GOT3 (cell line): ENCODE measurements around the gene SLC22A23.

Source experiments
- DNase-seq: peaks from one replicate; lab custom pipeline; 2025; ENCODE audit warnings: mixed read lengths; lab: John Stamatoyannopoulos, UW

Gene SLC22A23

GRCh38 chr6:3421791-3422434 is 34.9 kb downstream of the SLC22A23 start:
- no peak for DNase-seq

GRCh38 chr6:3421143-3421542 is 35.7 kb downstream of the SLC22A23 start:
- no peak for DNase-seq

- DNase-seq, result no peak
These were observed 37.1 kb downstream of the SLC22A23 start for GRCh38 chr6:3419624-3420272.

- no peak for DNase-seq
These were observed 38.3 kb downstream of the SLC22A23 start for GRCh38 chr6:3418496-3419060.

- DNase-seq, result no peak
These were observed 39.4 kb downstream of the SLC22A23 start for GRCh38 chr6:3417473-3417872.

GRCh38 chr6:3415490-3415889 is 41.4 kb downstream of the SLC22A23 start:
- no peak for DNase-seq

GRCh38 chr6:3415082-3415453 is 41.8 kb downstream of the SLC22A23 start:
- no peak for DNase-seq

- DNase-seq, result no peak
These were observed 42.3 kb downstream of the SLC22A23 start for GRCh38 chr6:3414327-3415081.

GRCh38 chr6:3413592-3413991 is 43.3 kb downstream of the SLC22A23 start:
- no peak for DNase-seq

GRCh38 chr6:3412779-3413500 is 43.9 kb downstream of the SLC22A23 start:
- no peak for DNase-seq

- no peak for DNase-seq
These were observed 44.7 kb downstream of the SLC22A23 start for GRCh38 chr6:3411967-3412778.

GRCh38 chr6:3410385-3411360 is 46.2 kb downstream of the SLC22A23 start:
- DNase-seq, result no peak

- DNase-seq, result no peak
These were observed 47.0 kb downstream of the SLC22A23 start for GRCh38 chr6:3409699-3410384.

- DNase-seq, result no peak
These were observed 48.2 kb downstream of the SLC22A23 start for GRCh38 chr6:3408665-3409064.

- DNase-seq, result no peak
These were observed 49.0 kb downstream of the SLC22A23 start for GRCh38 chr6:3407840-3408239.

- no peak for DNase-seq
These were observed 49.7 kb downstream of the SLC22A23 start for GRCh38 chr6:3406891-3407809.

GRCh38 chr6:3406362-3406821 is 50.5 kb downstream of the SLC22A23 start:
- no peak for DNase-seq

- DNase-seq, result no peak
These were observed 51.2 kb downstream of the SLC22A23 start for GRCh38 chr6:3405679-3406078.
